Measurements from ENCODE around the gene TBC1D5.

Gene TBC1D5

GRCh38 chr3:17479681-17480405 lies 262.6 kb downstream of the TBC1D5 start:
- DNase-seq (ENCODE audit: low read depth in 2 of 2): no peak

- no peak for DNase-seq (ENCODE audit: low read depth in 2 of 2)
Measured at GRCh38 chr3:17478673-17479072, 263.8 kb downstream of the TBC1D5 start.

- DNase-seq (ENCODE audit: low read depth in 2 of 2): no peak
Measured at GRCh38 chr3:17473761-17474160, 268.7 kb downstream of the TBC1D5 start.

- DNase-seq (ENCODE audit: low read depth in 2 of 2): no peak
Measured at GRCh38 chr3:17469954-17470353, 272.5 kb downstream of the TBC1D5 start.

- DNase-seq (ENCODE audit: low read depth in 2 of 2): peak in 1 of 2 experiments; percentile 6
Measured at GRCh38 chr3:17469520-17469919, 272.9 kb downstream of the TBC1D5 start.

GRCh38 chr3:17466028-17466427 lies 276.4 kb downstream of the TBC1D5 start:
- no peak for DNase-seq (ENCODE audit: low read depth in 2 of 2)

- DNase-seq (ENCODE audit: low read depth in 2 of 2): no peak
Measured at GRCh38 chr3:17459470-17459993, 282.9 kb downstream of the TBC1D5 start.

- no peak for DNase-seq (ENCODE audit: low read depth in 2 of 2)
Measured at GRCh38 chr3:17456650-17457049, 285.8 kb downstream of the TBC1D5 start.

GRCh38 chr3:17456046-17456445 lies 286.4 kb downstream of the TBC1D5 start:
- peak; percentile 29 to 42 for DNase-seq (ENCODE audit: low read depth in 2 of 2)

GRCh38 chr3:17444865-17445264 lies 297.6 kb downstream of the TBC1D5 start:
- DNase-seq (ENCODE audit: low read depth in 2 of 2): no peak

GRCh38 chr3:17443142-17443541 lies 299.3 kb downstream of the TBC1D5 start:
- DNase-seq (ENCODE audit: low read depth in 2 of 2): no peak

GRCh38 chr3:17442332-17443049 lies 299.9 kb downstream of the TBC1D5 start:
- no peak for DNase-seq (ENCODE audit: low read depth in 2 of 2)

- DNase-seq (ENCODE audit: low read depth in 2 of 2): no peak
Measured at GRCh38 chr3:17433876-17434275, 308.6 kb downstream of the TBC1D5 start.

- DNase-seq (ENCODE audit: low read depth in 2 of 2): no peak
Measured at GRCh38 chr3:17432236-17432635, 310.2 kb downstream of the TBC1D5 start.

GRCh38 chr3:17431484-17432045 lies 310.9 kb downstream of the TBC1D5 start:
- peak; percentile 24 to 47 for DNase-seq (ENCODE audit: low read depth in 2 of 2)

GRCh38 chr3:17431004-17431403 lies 311.4 kb downstream of the TBC1D5 start:
- DNase-seq (ENCODE audit: low read depth in 2 of 2): peak in 1 of 2 experiments; percentile 5

- DNase-seq (ENCODE audit: low read depth in 2 of 2): no peak
Measured at GRCh38 chr3:17430582-17430981, 311.8 kb downstream of the TBC1D5 start.

GRCh38 chr3:17423786-17424536 lies 318.5 kb downstream of the TBC1D5 start:
- no peak for DNase-seq (ENCODE audit: low read depth in 2 of 2)

- DNase-seq (ENCODE audit: low read depth in 2 of 2): no peak
Measured at GRCh38 chr3:17422636-17423035, 319.8 kb downstream of the TBC1D5 start.

GRCh38 chr3:17420668-17421067 lies 321.8 kb downstream of the TBC1D5 start:
- no peak for DNase-seq (ENCODE audit: low read depth in 2 of 2)

- DNase-seq (ENCODE audit: low read depth in 2 of 2): peak; percentile 5 to 21
Measured at GRCh38 chr3:17412950-17413530, 329.4 kb downstream of the TBC1D5 start.

Measured in fibroblast of skin of left biceps (primary cell).